ENCODE measurements around the gene PDIK1L. TPM values are rescaled to one million over a fixed set of nuclear protein-coding genes. Genes with fewer than 3 reads are reported as not detected.

PDIK1L gene
- total and polyA plus RNA-seq, 2 donors (not counting 1 experiment from before 2014, with no cell fraction given) = 1.3 to 17.3 TPM

DNA sequence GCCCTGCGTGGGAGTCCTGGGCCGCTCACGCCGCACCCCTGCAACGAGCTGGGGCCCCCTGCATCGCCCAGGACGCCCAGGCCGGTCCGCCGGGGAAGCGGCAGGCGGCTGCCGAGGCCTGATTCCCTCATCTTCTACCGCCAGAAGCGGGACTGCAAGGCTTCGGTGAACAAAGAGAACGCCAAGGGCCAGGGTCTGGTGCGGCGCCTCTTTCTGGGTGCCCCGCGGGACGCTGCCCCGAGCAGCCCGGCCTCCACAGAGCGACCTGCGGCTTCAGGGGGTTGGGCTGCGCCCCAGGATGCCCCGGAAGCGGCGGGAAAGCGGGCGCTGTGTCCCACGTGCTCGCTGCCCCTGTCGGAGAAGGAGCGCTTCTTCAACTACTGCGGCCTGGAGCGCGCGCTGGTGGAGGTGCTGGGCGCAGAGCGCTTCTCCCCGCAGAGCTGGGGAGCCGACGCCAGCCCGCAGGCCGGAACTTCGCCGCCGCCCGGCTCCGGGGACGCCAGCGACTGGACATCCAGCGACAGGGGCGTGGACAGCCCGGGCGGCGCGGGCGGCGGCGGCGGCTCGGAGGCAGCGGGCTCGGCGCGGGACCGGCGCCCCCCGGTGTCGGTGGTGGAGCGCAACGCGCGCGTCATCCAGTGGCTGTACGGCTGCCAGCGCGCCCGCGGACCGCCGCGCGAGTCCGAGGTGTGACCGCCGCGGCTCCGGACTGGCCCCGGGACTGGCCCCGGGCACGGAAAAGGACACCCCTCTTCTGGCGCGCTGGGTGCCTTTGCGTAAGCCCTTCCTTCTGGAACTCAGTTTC lies 50.0 kb downstream of the PDIK1L start:
- CTCF ChIA-PET = interaction anchor here (0.9 to 2.1 kb wide), 5 partner anchors 8 to 57 kb away, joined by 3 to 8 read pairs (median 5); partner anchors contain the start of gene ZNF593
- POLR2A ChIA-PET = no interaction called here
- Mint-ChIP-seq H3K27ac (no peak overlapping the region), H3K4me3 (peak overlapping the region; percentile 75), H3K4me1 (peaks cover 13% of the 10 kb centered on the region), H3K27me3 (peaks cover 27% of the 10 kb centered on the region), H3K9me3 (ENCODE audit: insufficient read depth) (no peaks in the 10 kb centered on the region)
- TF ChIP-seq EZH2 (IDR thresholded peaks at IDR 0.05; ENCODE audit: borderline replicate concordance, insufficient read depth, low read depth, low read length, poor library complexity, severe bottlenecking) = no peak
- TF ChIP-seq, protein P1, sequence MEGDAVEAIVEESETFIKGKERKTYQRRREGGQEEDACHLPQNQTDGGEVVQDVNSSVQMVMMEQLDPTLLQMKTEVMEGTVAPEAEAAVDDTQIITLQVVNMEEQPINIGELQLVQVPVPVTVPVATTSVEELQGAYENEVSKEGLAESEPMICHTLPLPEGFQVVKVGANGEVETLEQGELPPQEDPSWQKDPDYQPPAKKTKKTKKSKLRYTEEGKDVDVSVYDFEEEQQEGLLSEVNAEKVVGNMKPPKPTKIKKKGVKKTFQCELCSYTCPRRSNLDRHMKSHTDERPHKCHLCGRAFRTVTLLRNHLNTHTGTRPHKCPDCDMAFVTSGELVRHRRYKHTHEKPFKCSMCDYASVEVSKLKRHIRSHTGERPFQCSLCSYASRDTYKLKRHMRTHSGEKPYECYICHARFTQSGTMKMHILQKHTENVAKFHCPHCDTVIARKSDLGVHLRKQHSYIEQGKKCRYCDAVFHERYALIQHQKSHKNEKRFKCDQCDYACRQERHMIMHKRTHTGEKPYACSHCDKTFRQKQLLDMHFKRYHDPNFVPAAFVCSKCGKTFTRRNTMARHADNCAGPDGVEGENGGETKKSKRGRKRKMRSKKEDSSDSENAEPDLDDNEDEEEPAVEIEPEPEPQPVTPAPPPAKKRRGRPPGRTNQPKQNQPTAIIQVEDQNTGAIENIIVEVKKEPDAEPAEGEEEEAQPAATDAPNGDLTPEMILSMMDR (IDR thresholded peaks at IDR 0.05) = no peak
- no peak overlapping the region for H3K27ac ChIP-seq (ENCODE audit: low read length in 2 of 2)
- H3K79me2 ChIP-seq (ENCODE audit: control insufficient read depth, insufficient read depth, low read length) = no peaks in the 10 kb centered on the region
- peak overlapping the region; percentile 75 for H2AFZ ChIP-seq (ENCODE audit: insufficient read depth, low read depth, low read length, poor library complexity, severe bottlenecking)
- peaks cover 25% of the 10 kb centered on the region in 2 donors for H3K4me1 ChIP-seq (ENCODE audit: control insufficient read depth in 2 of 2, insufficient read depth in 2 of 2, low read length in 2 of 2)
- DNase-seq (peak; percentile 69), ATAC-seq (ENCODE audit: low read depth) (peak; percentile 45)
- H3K9me3 ChIP-seq (ENCODE audit: control extremely low read depth in 1 of 3, control insufficient read depth in 2 of 3, insufficient read depth in 1 of 3, low read length in 2 of 3) = peaks cover 0 to 3% (median 0%) of the 10 kb centered on the region in 3 donors
- H3K27me3 ChIP-seq (replicated peaks in 1 of 4; ENCODE audit: control extremely low read depth in 1 of 4, control insufficient read depth in 3 of 4, insufficient read depth in 4 of 4, low read length in 3 of 4) = peaks cover 0 to 64% (median 23%) of the 10 kb centered on the region in 4 experiments
- intact Hi-C loops (cut with micrococcal nuclease) = loop anchor here (5.0 kb wide), 1 partner anchor 124 kb away; no protein-coding TSS in a partner anchor
- H4K20me1 ChIP-seq (ENCODE audit: control insufficient read depth, insufficient read depth, low read length, poor library complexity, severe bottlenecking) = no peaks in the 10 kb centered on the region
- H3K4me2 ChIP-seq (replicated peaks; ENCODE audit: low read depth, low read length, poor library complexity, severe bottlenecking) = peak overlapping the region; percentile 83
- H3K9ac ChIP-seq (ENCODE audit: low read length) = peak overlapping the region; percentile 49
- H3K4me3 ChIP-seq (ENCODE audit: control extremely low read depth in 1 of 5, extremely low read depth in 1 of 5, insufficient read depth in 1 of 5, low read depth in 2 of 5, low read length in 4 of 5) = peak overlapping the region in 3 of 5 experiments; percentile 33 to 47 (median 39)
- no peaks in the 10 kb centered on the region for H3K36me3 ChIP-seq (replicated peaks in 1 of 2; ENCODE audit: control extremely low read depth in 1 of 2, control insufficient read depth in 1 of 2, extremely low read depth in 1 of 2, insufficient read depth in 2 of 2, low read length in 1 of 2)
- 5% methylated on average over 98 of the region's 98 CpGs for WGBS (ENCODE audit: insufficient coverage)

Data from B cell (primary cell).